Small intestine (tissue), 7 donors: ENCODE results near the gene RTL10. TPM values are rescaled to one million over a fixed set of nuclear protein-coding genes. Genes with fewer than 3 reads are reported as not detected.

Experiments
- DNase-seq, 2 donors: peaks; one replicate each; pipeline versions ENCODE4 v3.0.0 to v3.0.0-alpha.2; 2013
- FAIRE-seq: peaks from 2 replicates; lab custom pipeline; 2012; peaks lifted over from hg19 to GRCh38; lab: Jason Lieb, UNC
- H3K27ac ChIP-seq, 3 donors: one replicate each; pipeline ENCODE4 v1.5.1; 2013; ENCODE audit warnings: low read length in 2 of 3, mild to moderate bottlenecking in 2 of 3, control low read depth in 1 of 3, inconsistent platforms in 1 of 3, low read depth in 1 of 3, moderate library complexity in 1 of 3
- H3K27me3 ChIP-seq, 3 donors: one replicate each; pipeline ENCODE4 v1.6.1; 2013; ENCODE audit warnings: low read length in 3 of 3, inconsistent platforms in 1 of 3; ENCODE audit not compliant: control insufficient read depth in 3 of 3, insufficient read depth in 3 of 3
- H3K36me3 ChIP-seq, 3 donors: one replicate each; pipeline ENCODE4 v1.6.1; 2013; ENCODE audit warnings: low read length in 3 of 3, inconsistent platforms in 1 of 3, low read depth in 1 of 3, mild to moderate bottlenecking in 1 of 3, moderate library complexity in 1 of 3; ENCODE audit not compliant: control insufficient read depth in 3 of 3, insufficient read depth in 2 of 3
- H3K4me1 ChIP-seq, 3 donors: one replicate each; pipeline ENCODE4 v1.6.1; 2013; ENCODE audit warnings: low read length in 2 of 3, inconsistent platforms in 1 of 3, low read depth in 1 of 3, mild to moderate bottlenecking in 1 of 3, moderate library complexity in 1 of 3; ENCODE audit not compliant: control insufficient read depth in 3 of 3, insufficient read depth in 2 of 3
- H3K4me3 ChIP-seq, 3 donors: one replicate each; pipeline ENCODE4 v1.5.1; 2013; ENCODE audit warnings: low read length in 3 of 3, control low read depth in 1 of 3, inconsistent platforms in 1 of 3, low read depth in 1 of 3, mild to moderate bottlenecking in 1 of 3, moderate library complexity in 1 of 3
- H3K9me3 ChIP-seq, 2 donors: one replicate each; pipeline ENCODE4 v1.6.1; 2013; ENCODE audit warnings: low read depth in 1 of 2, low read length in 1 of 2; ENCODE audit not compliant: control insufficient read depth in 2 of 2, insufficient read depth in 1 of 2
- WGBS, 3 donors: extraction: QIAGEN DNeasy Blood & Tissue Kit; methylation state at CpG; one replicate each; pipeline ENCODE4 v1.1.7; 2013; 5-methylcytosine and 5-hydroxymethylcytosine counted together
- polyA plus RNA-seq, 4 donors: library from polyadenylated mRNA; stranded (reverse) in 3 of 4; unstranded in 1 of 4; fragments of 200-250 nt in 3 of 4; fragments of 120-200 nt in 1 of 4; gene quantifications; one replicate each; pipeline versions ENCODE4 v1.2.1 to v1.2.3, GENCODE V29; 2013
- donor health status: healthy with polysubstance abuse.
- donor health status: control.
- donor health status: control.
- donor health status: Bipolar disorder and iron deficiency.
- donor health status: healthy.

Gene RTL10
- polyA plus RNA-seq, 4 donors, result 9.7 to 30.6 (median 22.3) TPM

- WGBS, 3 donors, result 51 to 74% (median 65%) methylated on average over 13 of the region's 13 CpGs
- H3K27ac ChIP-seq, result no peak overlapping the region
- H3K27me3 ChIP-seq, result no peaks in the 10 kb centered on the region
- H3K9me3 ChIP-seq, result no peaks in the 10 kb centered on the region
- DNase-seq (peak; percentile 26 to 73), FAIRE-seq (no peak)
- no peaks in the 10 kb centered on the region for H3K4me1 ChIP-seq
- H3K4me3 ChIP-seq, result no peak overlapping the region
- peaks cover 0 to 71% (median 2%) of the 10 kb centered on the region in 3 donors for H3K36me3 ChIP-seq
These were observed 46.2 kb upstream of the RTL10 start for GRCh38 chr22:19900707-19901436.

GRCh38 chr22:19898831-19899567 is 44.3 kb upstream of the RTL10 start:
- FAIRE-seq (no peak), DNase-seq (no peak)
- WGBS, 3 donors, result 88 to 91% (median 91%) methylated on average over 16 of the region's 16 CpGs
- Histone ChIP-seq H3K27me3 (no peaks in the 10 kb centered on the region), H3K36me3 (peaks cover 0 to 74% (median 3%) of the 10 kb centered on the region in 3 donors), H3K4me1 (no peaks in the 10 kb centered on the region), H3K9me3 (no peaks in the 10 kb centered on the region), H3K27ac (no peak overlapping the region), H3K4me3 (no peak overlapping the region)

DNA sequence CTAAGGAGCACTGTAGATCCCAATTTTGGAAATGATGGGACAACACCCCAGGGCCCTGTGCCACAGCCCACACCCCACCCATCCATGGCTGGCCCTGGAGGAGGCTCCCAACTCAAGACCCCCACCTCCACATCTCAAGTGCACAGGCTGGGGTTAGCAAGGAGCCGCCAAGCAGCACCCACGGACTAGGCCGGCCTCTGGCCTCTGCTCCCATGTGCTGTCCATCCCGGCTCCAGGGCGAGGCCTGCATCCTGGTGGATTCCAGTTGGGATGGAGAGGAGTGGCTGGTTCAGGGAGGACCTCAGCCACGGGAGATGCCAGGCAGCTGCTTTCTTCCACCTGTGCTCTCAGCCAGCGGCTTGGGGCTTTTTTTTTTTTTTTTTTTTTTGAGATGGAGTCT is 43.5 kb upstream of the RTL10 start:
- Histone ChIP-seq H3K27ac (no peak overlapping the region), H3K36me3 (peaks cover 0 to 75% (median 4%) of the 10 kb centered on the region in 3 donors), H3K4me3 (no peak overlapping the region), H3K4me1 (no peaks in the 10 kb centered on the region), H3K27me3 (no peaks in the 10 kb centered on the region), H3K9me3 (no peaks in the 10 kb centered on the region)
- DNase-seq, result no peak
- WGBS, 3 donors, result 92 to 96% (median 93%) methylated on average over 6 to 7 of the region's 7 CpGs
- no peak for FAIRE-seq

DNA sequence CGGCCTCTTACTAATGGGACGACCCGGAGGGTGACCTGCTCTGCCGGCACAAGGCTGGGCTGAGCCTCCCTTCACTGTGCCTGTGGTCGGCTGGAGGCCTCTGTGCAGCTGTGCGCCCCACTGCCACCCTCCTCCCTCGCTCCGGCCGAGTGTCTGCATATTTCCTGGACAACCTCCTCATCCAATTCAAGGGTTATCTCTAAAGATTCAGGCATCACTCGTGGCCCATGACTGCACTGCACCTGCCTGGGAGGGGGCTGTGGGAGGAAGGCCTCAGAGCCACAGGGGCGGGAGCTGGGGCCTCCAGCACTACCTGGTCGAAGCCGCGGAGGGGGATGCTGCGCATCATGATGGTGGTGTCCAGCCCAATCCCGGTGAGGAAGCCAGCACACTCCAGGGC is 43.1 kb upstream of the RTL10 start:
- Histone ChIP-seq H3K4me3 (no peak overlapping the region), H3K4me1 (no peaks in the 10 kb centered on the region), H3K27me3 (no peaks in the 10 kb centered on the region), H3K9me3 (no peaks in the 10 kb centered on the region), H3K36me3 (peaks cover 0 to 75% (median 4%) of the 10 kb centered on the region in 3 donors), H3K27ac (no peak overlapping the region)
- FAIRE-seq, result no peak
- DNase-seq, result no peak
- WGBS, 3 donors, result 85 to 93% (median 91%) methylated on average over 16 of the region's 16 CpGs

DNA sequence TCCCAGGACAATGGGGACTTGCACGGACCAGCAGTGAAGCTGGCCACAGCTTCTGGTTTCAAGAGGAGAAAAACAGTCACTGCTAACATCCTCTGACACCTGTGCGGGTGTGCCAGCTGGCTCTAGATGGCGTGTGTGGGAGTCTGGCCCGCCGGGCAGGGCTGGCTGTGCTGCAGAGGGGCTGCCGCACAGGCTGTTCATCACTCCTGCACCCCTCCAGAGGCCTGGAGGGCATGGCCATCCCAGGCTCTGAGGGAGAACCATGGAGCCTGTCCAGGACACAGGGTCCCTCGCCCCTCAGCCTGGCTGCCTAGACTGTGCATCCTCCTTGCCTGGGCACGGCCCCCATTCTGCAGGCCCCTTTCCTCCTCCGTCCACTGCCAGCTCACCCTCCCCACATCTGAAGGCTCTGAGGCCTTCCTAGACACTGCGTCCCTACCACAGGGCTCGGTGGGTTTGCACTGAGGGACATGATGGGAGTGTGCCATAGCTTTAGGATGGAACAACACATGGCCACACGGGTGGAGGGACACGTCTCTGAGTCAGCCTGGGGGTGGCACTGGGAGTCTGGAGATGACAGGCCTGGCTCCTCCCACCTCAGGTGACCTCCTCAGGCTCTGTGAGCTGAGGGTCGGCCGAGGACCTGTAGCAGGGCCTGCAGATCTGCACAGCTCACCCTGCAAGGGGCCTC is 42.1 kb upstream of the RTL10 start:
- Histone ChIP-seq H3K36me3 (peaks cover 0 to 72% (median 4%) of the 10 kb centered on the region in 3 donors), H3K9me3 (no peaks in the 10 kb centered on the region), H3K27me3 (no peaks in the 10 kb centered on the region), H3K27ac (no peak overlapping the region), H3K4me3 (no peak overlapping the region), H3K4me1 (peaks cover 0 to 8% (median 0%) of the 10 kb centered on the region in 3 donors)
- 81 to 90% (median 83%) methylated on average over 11 to 15 of the region's 15 CpGs for WGBS, 3 donors
- FAIRE-seq, result no peak
- no peak for DNase-seq

GRCh38 chr22:19895160-19895849 is 40.6 kb upstream of the RTL10 start:
- FAIRE-seq (no peak), DNase-seq (no peak)
- Histone ChIP-seq H3K4me3 (no peak overlapping the region), H3K27me3 (no peaks in the 10 kb centered on the region), H3K36me3 (peaks cover 0 to 71% (median 4%) of the 10 kb centered on the region in 3 donors), H3K4me1 (peaks cover 0 to 15% (median 0%) of the 10 kb centered on the region in 3 donors), H3K27ac (no peak overlapping the region), H3K9me3 (no peaks in the 10 kb centered on the region)
- 91 to 92% (median 92%) methylated on average over 20 to 23 of the region's 23 CpGs for WGBS, 3 donors

- no peak for DNase-seq
- no peak for FAIRE-seq
- no peak overlapping the region for H3K4me3 ChIP-seq
- H3K36me3 ChIP-seq, result peaks cover 0 to 64% (median 4%) of the 10 kb centered on the region in 3 donors
- H3K4me1 ChIP-seq, result peaks cover 0 to 15% (median 0%) of the 10 kb centered on the region in 3 donors
- H3K27ac ChIP-seq, result no peak overlapping the region
- 93 to 95% (median 95%) methylated on average over 15 of the region's 15 CpGs for WGBS, 3 donors
- no peaks in the 10 kb centered on the region for H3K9me3 ChIP-seq
- no peaks in the 10 kb centered on the region for H3K27me3 ChIP-seq
These were observed 38.7 kb upstream of the RTL10 start for GRCh38 chr22:19893363-19893762.

DNA sequence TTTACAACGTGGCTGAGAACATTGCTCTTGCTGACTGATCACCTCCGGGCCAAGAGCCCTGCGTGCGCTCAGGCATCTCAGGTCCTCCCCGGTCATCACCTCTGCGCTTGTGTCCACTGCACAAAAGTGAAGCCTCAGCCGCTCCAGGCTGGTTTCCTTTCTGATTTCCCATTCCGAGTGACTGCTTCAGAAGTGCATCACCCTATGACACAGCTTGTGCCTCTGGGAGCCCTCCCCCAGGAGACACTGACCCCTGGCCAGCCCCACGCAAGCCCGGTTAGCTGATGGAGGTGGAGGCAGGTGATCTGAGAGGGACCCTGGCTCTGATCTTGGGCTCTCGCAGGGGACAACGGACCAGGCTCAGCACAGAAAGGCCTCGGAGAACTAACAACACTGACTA is 38.3 kb upstream of the RTL10 start:
- H3K4me1 ChIP-seq, result peaks cover 0 to 15% (median 0%) of the 10 kb centered on the region in 3 donors
- WGBS, 3 donors, result 86 to 88% (median 87%) methylated on average over 13 of the region's 13 CpGs
- H3K36me3 ChIP-seq, result peaks cover 0 to 64% (median 2%) of the 10 kb centered on the region in 3 donors
- DNase-seq, result no peak
- no peak overlapping the region for H3K27ac ChIP-seq
- no peak for FAIRE-seq
- no peaks in the 10 kb centered on the region for H3K9me3 ChIP-seq
- H3K4me3 ChIP-seq, result no peak overlapping the region
- no peaks in the 10 kb centered on the region for H3K27me3 ChIP-seq
